WTC11 (cell line): ENCODE data around the gene SPHKAP. TPM values are rescaled to one million over a fixed set of nuclear protein-coding genes. Genes with fewer than 3 reads are reported as not detected.

ENCODE experiments used
- ATAC-seq: fragments of 200-7000 bp; cut with Tn5 transposase; 2 replicates; pipeline ENCODE4 v1.10.0; 2021; ENCODE audit warnings: mild to moderate bottlenecking, moderate library complexity
- CTCF ChIA-PET: fragments of 300-600 bp; sonication (Branson Sonifier 250); formaldehyde crosslinking; loops from one replicate; lab custom pipeline; 2021; ENCODE audit warnings: antibody characterized with exemption; lab: Charles Lee
- POLR2A ChIA-PET: fragments of 350-600 bp; sonication (Branson Sonifier 250); formaldehyde crosslinking; loops from one replicate; lab custom pipeline; 2021; ENCODE audit warnings: antibody characterized with exemption; lab: Charles Lee
- DNase-seq: peaks from one replicate; pipeline ENCODE4 v3.0.0; 2021; ENCODE audit warnings: low spot score
- H3K27ac Mint-ChIP-seq: 2 replicates; pipeline ENCODE4 v1.8.0; 2021; ENCODE audit warnings: mixed read lengths
- H3K27me3 Mint-ChIP-seq: 2 replicates; pipeline ENCODE4 v1.8.0; 2021; ENCODE audit warnings: low read depth, mild to moderate bottlenecking, moderate library complexity, mixed read lengths
- H3K36me3 Mint-ChIP-seq: 2 replicates; pipeline ENCODE4 v1.8.0; 2021; ENCODE audit warnings: mixed read lengths
- H3K4me1 Mint-ChIP-seq: 2 replicates; pipeline ENCODE4 v1.8.0; 2022; ENCODE audit warnings: mixed read lengths
- H3K4me3 Mint-ChIP-seq: 2 replicates; pipeline ENCODE4 v1.8.0; 2021; ENCODE audit warnings: mild to moderate bottlenecking, moderate library complexity, mixed read lengths
- H3K9me3 Mint-ChIP-seq: 2 replicates; pipeline ENCODE4 v1.8.0; 2021; ENCODE audit warnings: mixed read lengths
- ATF1 ChIP-seq: sonication (generic); formaldehyde crosslinking; IDR thresholded peaks from 2 replicates; pipeline ENCODE4 v1.8.1; 2023; ENCODE audit warnings: mild to moderate bottlenecking, moderate library complexity, missing genetic modification reagents
- CTCF ChIP-seq: fragments of 200-600 bp; IDR thresholded peaks from 2 replicates; pipeline ENCODE4 v1.8.0; 2022; ENCODE audit warnings: antibody characterized with exemption
- E2F1 ChIP-seq: sonication (generic); formaldehyde crosslinking; IDR thresholded peaks from 2 replicates; pipeline ENCODE4 v1.8.0; 2022; ENCODE audit warnings: mild to moderate bottlenecking, missing genetic modification reagents
- E2F4 ChIP-seq: sonication (generic); formaldehyde crosslinking; IDR thresholded peaks from 2 replicates; pipeline ENCODE4 v1.8.1; 2022; ENCODE audit warnings: low read depth, mild to moderate bottlenecking, moderate library complexity, missing genetic modification reagents, borderline replicate concordance
- EMX1 ChIP-seq: fragments of 250-450 bp; sonication (Bioruptor Pico); IDR thresholded peaks from 2 replicates; pipeline ENCODE4 v1.8.0; 2021; ENCODE audit warnings: mild to moderate bottlenecking
- FOXK1 ChIP-seq: sonication (generic); formaldehyde crosslinking; IDR thresholded peaks from 2 replicates; pipeline ENCODE4 v1.8.0; 2022; ENCODE audit warnings: mild to moderate bottlenecking, moderate library complexity, missing genetic modification reagents
- GABPB1 ChIP-seq: sonication (generic); formaldehyde crosslinking; IDR thresholded peaks from 2 replicates; pipeline ENCODE4 v1.8.1; 2023; ENCODE audit warnings: mild to moderate bottlenecking, missing genetic modification reagents
- IRF1 ChIP-seq: sonication (generic); formaldehyde crosslinking; IDR thresholded peaks from 2 replicates; pipeline ENCODE4 v1.8.0; 2023; ENCODE audit warnings: missing genetic modification reagents
- JUN ChIP-seq: sonication (generic); formaldehyde crosslinking; IDR thresholded peaks from 2 replicates; pipeline ENCODE4 v1.8.0; 2023; ENCODE audit warnings: mild to moderate bottlenecking, missing genetic modification reagents
- KAT7 ChIP-seq: sonication (generic); formaldehyde crosslinking; IDR thresholded peaks from 2 replicates; pipeline ENCODE4 v1.8.1; 2023; ENCODE audit warnings: missing genetic modification reagents, mild to moderate bottlenecking, borderline replicate concordance
- MAX ChIP-seq: sonication (generic); formaldehyde crosslinking; IDR thresholded peaks from 2 replicates; pipeline ENCODE4 v1.8.0; 2022; ENCODE audit warnings: mild to moderate bottlenecking, missing genetic modification reagents
- RELA ChIP-seq: sonication (generic); formaldehyde crosslinking; IDR thresholded peaks from 2 replicates; pipeline ENCODE4 v1.8.1; 2022; ENCODE audit warnings: missing genetic modification reagents, mild to moderate bottlenecking, borderline replicate concordance
- SMAD4 ChIP-seq: sonication (generic); formaldehyde crosslinking; IDR thresholded peaks from 2 replicates; pipeline ENCODE4 v1.8.0; 2022; ENCODE audit warnings: mild to moderate bottlenecking, missing genetic modification reagents
- TCF7 ChIP-seq: sonication (generic); formaldehyde crosslinking; IDR thresholded peaks from 2 replicates; pipeline ENCODE4 v1.8.0; 2022; ENCODE audit warnings: mild to moderate bottlenecking, low read depth, missing genetic modification reagents, moderate library complexity
- ZBTB43 ChIP-seq: sonication (generic); formaldehyde crosslinking; IDR thresholded peaks from 2 replicates; pipeline ENCODE4 v1.8.1; 2023; ENCODE audit warnings: mild to moderate bottlenecking, missing genetic modification reagents
- ZNF263 ChIP-seq: sonication (generic); formaldehyde crosslinking; IDR thresholded peaks from 2 replicates; pipeline ENCODE4 v1.8.1; 2022; ENCODE audit warnings: low read depth, mild to moderate bottlenecking, moderate library complexity, missing genetic modification reagents
- ZNF317 ChIP-seq: sonication (generic); formaldehyde crosslinking; IDR thresholded peaks from 2 replicates; pipeline ENCODE4 v1.8.1; 2023; ENCODE audit warnings: low read depth, mild to moderate bottlenecking, moderate library complexity, missing genetic modification reagents, borderline replicate concordance
- total RNA-seq: library from RNA; stranded (reverse); gene quantifications from 3 replicates; pipeline ENCODE4 v1.2.3, GENCODE V29; 2021

SPHKAP gene
- total RNA-seq, 1 experiment from 2014 or later: not detected

GRCh38 chr2:227996366-227996765 is 185.1 kb downstream of the SPHKAP start:
- H3K4me3 Mint-ChIP-seq: no peak overlapping the region
- no peak overlapping the region for H3K27ac Mint-ChIP-seq
- peaks cover 10% of the 10 kb centered on the region for H3K9me3 Mint-ChIP-seq
- DNase-seq (no peak), ATAC-seq (no peak)
- H3K4me1 Mint-ChIP-seq: peaks cover 11% of the 10 kb centered on the region
- no peaks in the 10 kb centered on the region for H3K27me3 Mint-ChIP-seq
- ChIA-PET CTCF (no interaction called here), POLR2A (no interaction called here)
- no peaks in the 10 kb centered on the region for H3K36me3 Mint-ChIP-seq
- no peak for TF ChIP-seq EMX1
- TF ChIP-seq ZNF317: no peak
- TF ChIP-seq JUN (CRISPR knock-in tag): no peak
- no peak for TF ChIP-seq ZBTB43

GRCh38 chr2:227990937-227991336 is 190.6 kb downstream of the SPHKAP start:
- ChIA-PET POLR2A (no interaction called here), CTCF (interaction anchor here (1.0 kb wide), 1 partner anchor 50 kb away, joined by 3 read pairs; no protein-coding TSS in a partner anchor)
- TF ChIP-seq CTCF (no peak), SMAD4 (no peak), GABPB1 (CRISPR knock-in tag) (no peak), TCF7 (no peak), E2F4 (CRISPR knock-in tag) (no peak), ATF1 (CRISPR knock-in tag) (no peak)
- Mint-ChIP-seq H3K9me3 (peaks cover 6% of the 10 kb centered on the region; the same call in 1 of the 2 replicates), H3K27me3 (no peaks in the 10 kb centered on the region), H3K4me1 (no peaks in the 10 kb centered on the region; the same call in 1 of the 2 replicates), H3K27ac (no peak overlapping the region), H3K36me3 (no peaks in the 10 kb centered on the region), H3K4me3 (no peak overlapping the region)
- ATAC-seq (no peak), DNase-seq (no peak)

- TF ChIP-seq ZNF263 (no peak), E2F1 (CRISPR knock-in tag) (no peak), KAT7 (CRISPR knock-in tag) (no peak), MAX (no peak), IRF1 (CRISPR knock-in tag) (no peak), FOXK1 (no peak), RELA (no peak)
- Mint-ChIP-seq H3K4me3 (no peak overlapping the region), H3K4me1 (peaks cover 3% of the 10 kb centered on the region), H3K9me3 (no peaks in the 10 kb centered on the region; the same call in 1 of the 2 replicates), H3K36me3 (no peaks in the 10 kb centered on the region), H3K27me3 (no peaks in the 10 kb centered on the region), H3K27ac (no peak overlapping the region)
- DNase-seq (no peak), ATAC-seq (no peak)
- ChIA-PET POLR2A (no interaction called here), CTCF (no interaction called here)
Observed at GRCh38 chr2:227973241-227973640, 208.2 kb downstream of the SPHKAP start.
